Osteoblast (primary cell): ENCODE results near the gene CAMTA1. TPM values are rescaled to one million over a fixed set of nuclear protein-coding genes. Genes with fewer than 3 reads are reported as not detected.

Experiments
- DNase-seq: peaks from one replicate; pipeline ENCODE4 v3.0.0; 2011; ENCODE audit warnings: low spot score, mixed read lengths; ENCODE audit not compliant: insufficient read length; ENCODE audit errors: missing footprints
- H2AFZ ChIP-seq: 2 replicates; pipeline ENCODE4 v1.6.0; 2011; ENCODE audit warnings: mild to moderate bottlenecking, low read length
- H3K27ac ChIP-seq: 2 replicates; pipeline ENCODE4 v1.5.1; 2011; ENCODE audit warnings: mild to moderate bottlenecking, low read depth, low read length, moderate library complexity
- H3K27me3 ChIP-seq: 2 replicates; pipeline ENCODE4 v1.6.0; 2012; ENCODE audit warnings: mild to moderate bottlenecking, control low read depth, inconsistent platforms, low read length, moderate library complexity; ENCODE audit not compliant: insufficient read depth
- H3K36me3 ChIP-seq: 2 replicates; pipeline ENCODE4 v1.5.1; 2011; ENCODE audit warnings: mild to moderate bottlenecking, low read length, control low read depth, moderate library complexity; ENCODE audit not compliant: insufficient read depth
- H3K4me1 ChIP-seq: 2 replicates; pipeline ENCODE4 v1.5.1; 2011; ENCODE audit warnings: mild to moderate bottlenecking, low read length, control low read depth, moderate library complexity; ENCODE audit not compliant: insufficient read depth
- H3K4me2 ChIP-seq: 2 replicates; pipeline ENCODE4 v1.6.0; 2011; ENCODE audit warnings: mild to moderate bottlenecking, low read length; ENCODE audit not compliant: insufficient read depth
- H3K4me3 ChIP-seq: fragments of 200-600 bp; sonication (generic); 3 replicates; pipeline ENCODE4 v1.5.1; 2012; ENCODE audit warnings: mild to moderate bottlenecking, low read length, inconsistent platforms; ENCODE audit not compliant: insufficient read depth
- H3K79me2 ChIP-seq: 2 replicates; pipeline ENCODE4 v1.6.0; 2012; ENCODE audit warnings: mild to moderate bottlenecking, low read length, control low read depth, inconsistent platforms; ENCODE audit not compliant: insufficient read depth
- H3K9me3 ChIP-seq: 2 replicates; pipeline ENCODE4 v1.5.1; 2011; ENCODE audit warnings: low read depth, low read length, control low read depth
- H4K20me1 ChIP-seq: 2 replicates; pipeline ENCODE4 v1.6.0; 2012; ENCODE audit warnings: mild to moderate bottlenecking, low read length, control low read depth; ENCODE audit not compliant: insufficient read depth
- CTCF ChIP-seq: IDR thresholded peaks from 2 replicates; pipeline ENCODE4 v1.5.1; 2011; ENCODE audit warnings: mild to moderate bottlenecking, low read depth, low read length, moderate library complexity; ENCODE audit errors: extremely low read depth
- total RNA-seq: library from RNA; depleted of rRNA; stranded (reverse); fragments of >200 nt; gene quantifications from 2 replicates; pipeline ENCODE4 v1.2.3, GENCODE V29; 2012

The CAMTA1 gene
- total RNA-seq, 1 donor: 47.4 TPM

GRCh38 chr1:7560128-7560527 is 774.9 kb downstream of the CAMTA1 start:
- no peak for DNase-seq
- Histone ChIP-seq H2AFZ (no peak overlapping the region), H3K4me3 (no peak overlapping the region), H3K4me1 (peaks cover 4% of the 10 kb centered on the region), H3K36me3 (no peaks in the 10 kb centered on the region), H4K20me1 (no peaks in the 10 kb centered on the region), H3K4me2 (no peak overlapping the region), H3K27ac (no peak overlapping the region), H3K9me3 (no peaks in the 10 kb centered on the region), H3K27me3 (no peaks in the 10 kb centered on the region), H3K79me2 (no peaks in the 10 kb centered on the region)
- TF ChIP-seq CTCF: no peak

GRCh38 chr1:7560601-7561181 is 775.4 kb downstream of the CAMTA1 start:
- no peaks in the 10 kb centered on the region for H3K4me1 ChIP-seq
- H3K27ac ChIP-seq: no peak overlapping the region
- DNase-seq: no peak
- no peaks in the 10 kb centered on the region for H3K36me3 ChIP-seq
- H4K20me1 ChIP-seq: no peaks in the 10 kb centered on the region
- H3K4me2 ChIP-seq: no peak overlapping the region
- no peaks in the 10 kb centered on the region for H3K79me2 ChIP-seq
- no peaks in the 10 kb centered on the region for H3K9me3 ChIP-seq
- H3K4me3 ChIP-seq: no peak overlapping the region
- no peak overlapping the region for H2AFZ ChIP-seq
- no peak for TF ChIP-seq CTCF
- H3K27me3 ChIP-seq: no peaks in the 10 kb centered on the region

- peak; percentile 89 for DNase-seq
- peak; percentile 42 for TF ChIP-seq CTCF
- Histone ChIP-seq H4K20me1 (no peaks in the 10 kb centered on the region), H3K27ac (no peak overlapping the region), H3K27me3 (no peaks in the 10 kb centered on the region), H3K79me2 (no peaks in the 10 kb centered on the region), H3K4me1 (no peaks in the 10 kb centered on the region), H2AFZ (no peak overlapping the region), H3K4me3 (no peak overlapping the region), H3K4me2 (no peak overlapping the region), H3K9me3 (no peaks in the 10 kb centered on the region), H3K36me3 (no peaks in the 10 kb centered on the region)
Observed at GRCh38 chr1:7561331-7561921, 776.2 kb downstream of the CAMTA1 start.

- no peaks in the 10 kb centered on the region for H3K9me3 ChIP-seq
- H3K27ac ChIP-seq: no peak overlapping the region
- no peaks in the 10 kb centered on the region for H3K27me3 ChIP-seq
- H4K20me1 ChIP-seq: no peaks in the 10 kb centered on the region
- H2AFZ ChIP-seq: no peak overlapping the region
- TF ChIP-seq CTCF: no peak
- no peaks in the 10 kb centered on the region for H3K4me1 ChIP-seq
- no peaks in the 10 kb centered on the region for H3K79me2 ChIP-seq
- no peak overlapping the region for H3K4me2 ChIP-seq
- no peak for DNase-seq
- H3K4me3 ChIP-seq: no peak overlapping the region
- H3K36me3 ChIP-seq: no peaks in the 10 kb centered on the region
Observed at GRCh38 chr1:7561936-7562728, 776.9 kb downstream of the CAMTA1 start.
